GM19467 (cell line): ENCODE measurements around the gene CCBE1.
"Not testable (repeated sequence)": the region's sequence is repeated elsewhere in the genome, so short reads cannot be mapped to it uniquely, and the experiment has no call there.

Experiments
- ATAC-seq: cut with Tn5 transposase; IDR thresholded peaks from one replicate; pipeline ENCODE4 v1.9.1; 2021; ENCODE audit warnings: mild to moderate bottlenecking, moderate library complexity; ENCODE audit not compliant: unreplicated experiment

The CCBE1 gene

DNA sequence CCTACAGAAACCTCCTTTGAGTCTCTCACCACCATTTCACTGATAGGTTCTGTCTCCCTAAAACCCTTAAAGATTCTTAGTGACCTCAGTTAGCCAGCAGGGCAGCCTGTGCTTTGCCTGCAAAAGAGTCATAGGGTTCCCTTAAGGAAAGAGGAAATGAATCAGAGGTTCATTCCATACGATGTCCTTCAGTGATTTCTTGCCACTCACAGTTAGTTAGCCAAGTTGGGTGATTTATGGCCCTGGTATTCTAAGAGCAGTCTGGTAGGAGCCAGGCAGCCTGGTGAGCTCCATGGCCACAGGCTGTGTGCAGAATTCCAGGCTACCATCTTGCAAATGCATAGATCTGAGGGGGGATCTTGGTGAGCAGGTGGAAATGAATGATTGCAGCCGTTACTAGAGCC lies 18.7 kb upstream of the CCBE1 start:
- no peak for ATAC-seq

DNA sequence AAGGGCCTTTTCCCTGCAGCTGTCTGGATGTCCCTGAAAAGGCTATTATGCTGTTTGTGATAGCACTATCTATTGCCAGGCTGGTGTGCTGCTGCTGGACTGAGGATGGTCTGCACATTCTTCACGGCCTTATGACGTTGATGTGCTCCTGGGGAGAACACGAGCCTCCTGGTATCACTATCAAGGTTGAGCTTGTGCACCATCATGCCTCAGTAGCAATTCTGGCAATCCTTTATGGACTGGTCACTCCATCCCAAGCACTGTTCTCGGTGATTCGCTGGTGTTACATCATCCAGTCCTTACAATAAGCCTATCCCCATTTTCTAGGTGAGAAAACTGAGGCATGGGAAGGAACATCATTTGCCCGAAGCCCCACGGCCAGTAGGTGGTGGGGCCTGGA lies 18.2 kb upstream of the CCBE1 start:
- ATAC-seq: no peak

DNA sequence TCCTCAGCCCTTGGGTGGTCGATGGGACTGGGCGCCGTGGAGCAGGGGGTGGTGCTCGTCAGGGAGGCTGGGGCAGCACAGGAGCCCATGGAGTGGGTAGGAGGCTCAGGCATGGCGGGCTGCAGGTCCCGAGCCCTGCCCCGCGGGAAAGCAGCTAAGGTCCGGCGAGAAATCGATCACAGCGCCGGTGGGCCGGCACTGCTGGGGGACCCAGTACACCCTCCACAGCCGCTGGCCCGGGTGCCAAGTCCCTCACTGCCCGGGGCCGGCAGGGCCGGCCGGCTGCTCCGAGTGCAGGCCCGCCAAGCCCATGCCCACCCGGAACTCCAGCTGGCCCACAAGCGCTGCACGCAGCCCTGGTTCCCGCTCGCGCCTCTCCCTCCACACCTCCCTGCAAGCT lies 16.9 kb upstream of the CCBE1 start:
- not testable (repeated sequence) for ATAC-seq

DNA sequence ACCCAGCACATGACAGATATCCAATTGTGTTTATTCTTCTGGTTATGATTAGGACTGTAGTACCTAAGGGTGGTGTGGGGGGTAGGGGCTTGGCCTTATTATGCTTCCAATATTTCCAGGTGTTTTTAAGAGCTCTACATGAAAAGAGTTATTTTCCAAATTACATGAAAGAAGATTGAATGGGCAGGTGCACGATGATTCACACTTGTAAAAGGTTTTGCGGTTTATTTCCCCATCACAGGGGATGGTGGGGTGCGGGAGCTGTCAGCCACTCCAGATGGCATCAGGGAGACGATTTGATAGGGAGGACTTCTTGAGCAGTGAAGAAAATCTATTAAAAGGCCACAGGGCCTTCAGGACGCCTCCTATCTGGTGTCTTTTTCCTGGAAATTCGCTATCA lies 15.1 kb upstream of the CCBE1 start:
- ATAC-seq: no peak

DNA sequence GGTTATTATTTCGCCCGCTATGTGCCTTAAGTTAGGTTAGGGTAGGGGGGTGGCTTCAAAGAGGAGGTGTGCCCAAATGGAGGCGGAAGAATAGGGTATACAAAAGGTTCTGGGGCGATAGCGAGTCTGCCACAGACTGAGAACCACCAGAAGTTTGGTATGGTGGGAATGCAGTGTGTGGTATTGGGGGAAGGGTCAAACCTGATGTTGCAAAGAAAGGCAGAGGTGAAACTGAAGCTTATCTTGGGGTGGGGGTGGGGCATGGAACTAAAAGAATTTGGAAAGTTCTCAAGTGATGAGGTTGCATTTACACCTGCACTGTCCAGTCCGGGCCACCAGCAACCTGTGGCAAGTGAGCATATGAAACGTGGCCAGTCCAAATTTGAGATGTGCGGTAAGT lies 11.8 kb upstream of the CCBE1 start:
- no peak for ATAC-seq

DNA sequence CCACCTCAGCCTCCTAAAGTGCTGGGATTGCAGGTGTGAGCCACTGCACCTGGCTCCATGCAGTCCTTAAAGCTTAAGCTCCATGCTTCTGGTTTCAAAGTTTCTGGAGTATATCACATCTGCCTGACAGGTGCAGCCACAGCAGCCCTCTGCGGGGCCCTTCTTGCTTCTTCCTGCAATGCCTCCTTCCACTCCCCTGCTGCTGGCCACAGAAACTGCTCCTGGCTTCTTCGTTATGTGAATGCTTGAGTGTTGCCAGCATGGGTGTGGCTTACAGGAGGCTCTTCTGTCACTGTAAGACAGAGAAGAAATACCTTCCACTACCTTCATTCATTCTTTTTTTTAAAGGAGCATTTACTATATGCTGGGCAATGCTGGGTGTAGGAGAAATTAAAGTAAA lies 10.1 kb upstream of the CCBE1 start:
- ATAC-seq: no peak

DNA sequence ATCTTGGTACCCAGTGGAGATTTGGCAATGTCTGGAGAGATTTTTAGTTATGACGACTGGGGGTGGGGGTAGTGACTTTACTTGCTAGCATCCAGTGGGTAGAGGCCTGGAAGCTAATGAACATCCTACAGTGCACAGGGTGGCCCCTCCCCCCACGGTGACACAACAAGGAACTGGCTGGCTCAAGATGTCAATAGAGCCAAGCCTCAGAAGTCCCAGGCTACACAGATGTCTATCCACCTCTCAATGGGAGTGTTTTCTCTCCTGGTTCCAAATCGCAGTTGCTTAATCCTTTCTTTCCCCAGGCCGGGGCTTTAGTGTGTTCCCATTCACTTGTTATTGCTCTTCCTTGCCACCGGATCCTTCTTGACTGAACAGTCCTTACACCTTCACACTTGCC lies 9.3 kb upstream of the CCBE1 start:
- ATAC-seq: no peak

DNA sequence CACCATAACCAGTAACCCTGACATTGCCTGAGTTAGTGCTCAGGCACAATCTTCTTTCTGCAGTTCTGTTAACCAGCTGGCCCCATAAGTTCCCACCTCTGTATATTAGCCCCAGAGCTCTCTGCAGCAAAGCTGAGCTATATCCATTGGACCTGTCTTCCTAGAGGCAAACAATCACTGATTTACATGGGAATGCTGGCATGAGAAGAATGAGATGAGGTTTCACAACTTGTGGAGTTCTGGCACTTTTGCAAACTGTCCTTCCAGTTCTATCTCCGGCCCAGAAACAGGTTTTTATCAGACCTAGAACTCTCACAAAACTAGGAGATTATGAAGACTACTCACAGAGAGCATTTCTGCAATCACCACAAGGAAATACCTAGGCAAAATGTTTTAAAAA lies 7.9 kb upstream of the CCBE1 start:
- ATAC-seq: no peak

DNA sequence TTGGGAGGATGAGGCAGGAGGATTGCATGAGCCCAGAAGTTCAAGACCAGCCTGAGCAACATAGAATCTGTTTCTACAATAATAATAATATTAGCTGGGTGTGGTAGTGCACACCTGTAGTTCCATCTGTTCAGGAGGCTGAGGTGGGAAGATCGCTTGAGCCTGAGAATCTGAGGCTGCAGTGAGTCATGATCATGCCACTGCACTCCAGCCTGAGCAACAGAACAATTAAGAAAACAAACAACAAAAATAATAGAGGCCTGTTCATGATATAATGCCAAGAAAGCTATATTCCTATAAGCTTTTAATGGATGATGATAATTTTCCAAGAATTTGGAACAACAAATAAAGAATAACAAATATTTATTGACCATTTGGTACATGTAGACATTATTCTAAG lies 6.9 kb upstream of the CCBE1 start:
- no peak for ATAC-seq

DNA sequence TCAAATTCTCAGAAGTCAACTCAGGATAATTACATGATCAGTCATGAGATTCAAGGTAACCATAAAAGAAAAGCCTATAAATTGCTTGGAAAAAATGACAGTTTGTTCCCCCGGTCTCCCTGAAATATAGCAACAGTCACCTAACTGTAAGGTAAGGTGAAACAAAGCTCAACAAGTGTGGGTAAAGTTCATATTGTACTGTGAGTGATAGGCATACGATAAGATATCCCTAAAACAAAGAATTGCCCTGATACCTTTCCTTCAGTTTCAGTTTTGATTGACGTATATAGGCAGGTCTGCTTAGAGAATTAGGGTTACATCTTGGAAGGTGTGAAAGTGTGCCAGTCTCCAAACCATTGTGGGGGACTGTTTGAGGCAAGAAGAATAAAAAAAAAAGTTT lies 4.0 kb upstream of the CCBE1 start:
- no peak for ATAC-seq

DNA sequence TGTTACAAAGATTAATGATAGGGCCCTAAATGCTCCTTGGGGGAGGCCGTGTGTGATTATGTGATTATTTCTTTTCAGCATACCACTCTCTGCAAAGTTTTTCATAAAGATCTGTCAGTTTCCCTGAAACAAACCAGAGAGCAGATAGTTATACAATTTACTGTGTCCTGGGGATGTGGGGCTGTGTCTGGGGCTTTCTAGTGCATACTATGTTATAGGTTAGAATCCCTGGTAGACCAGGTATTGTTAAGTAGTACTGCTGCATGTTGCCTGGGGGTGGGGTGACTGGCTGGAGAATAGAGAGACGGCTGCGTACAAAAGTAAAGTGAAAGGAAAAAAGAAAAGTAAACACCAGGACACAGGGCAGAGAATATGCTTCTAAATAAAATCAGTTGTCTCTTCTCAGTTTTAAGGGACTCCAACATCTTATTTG lies 3.3 kb upstream of the CCBE1 start:
- ATAC-seq: no peak

DNA sequence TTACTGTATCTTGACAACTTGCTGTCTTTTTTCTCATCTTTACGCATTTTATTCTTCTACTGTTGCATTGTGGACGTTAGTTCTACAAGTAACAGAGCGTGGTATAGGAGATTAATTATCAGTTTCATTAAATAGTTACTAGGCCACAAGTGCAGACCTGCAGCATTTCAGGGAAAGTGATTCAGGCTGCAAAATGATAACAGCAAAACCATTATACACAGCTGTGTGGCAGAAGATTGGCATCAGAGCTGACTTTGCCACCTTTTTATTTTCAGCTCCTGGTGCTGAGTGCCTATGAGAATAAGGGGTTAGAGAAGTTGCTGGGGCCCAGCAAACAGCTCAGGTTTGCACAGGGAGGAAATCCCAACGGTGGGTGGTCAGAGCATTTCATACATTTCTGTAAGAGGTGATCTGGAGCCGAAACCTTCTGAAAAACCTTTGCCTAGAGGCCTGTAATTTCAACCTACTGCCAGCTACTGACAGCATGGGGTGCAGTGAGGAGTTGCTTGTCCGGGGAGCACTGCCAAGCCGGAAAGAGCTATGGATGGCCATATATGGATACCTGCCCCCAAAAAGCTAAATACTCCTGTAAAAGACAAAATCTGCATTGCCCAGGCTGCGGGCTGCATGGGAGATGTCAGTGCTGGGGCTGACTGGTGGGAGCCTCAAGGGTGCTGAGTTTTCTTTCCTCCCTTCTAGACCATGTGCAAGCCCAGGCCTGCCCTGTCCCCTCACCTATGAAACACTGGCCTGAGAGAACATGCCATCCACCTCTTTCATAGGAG lies 2.7 kb upstream of the CCBE1 start:
- no peak for ATAC-seq

DNA sequence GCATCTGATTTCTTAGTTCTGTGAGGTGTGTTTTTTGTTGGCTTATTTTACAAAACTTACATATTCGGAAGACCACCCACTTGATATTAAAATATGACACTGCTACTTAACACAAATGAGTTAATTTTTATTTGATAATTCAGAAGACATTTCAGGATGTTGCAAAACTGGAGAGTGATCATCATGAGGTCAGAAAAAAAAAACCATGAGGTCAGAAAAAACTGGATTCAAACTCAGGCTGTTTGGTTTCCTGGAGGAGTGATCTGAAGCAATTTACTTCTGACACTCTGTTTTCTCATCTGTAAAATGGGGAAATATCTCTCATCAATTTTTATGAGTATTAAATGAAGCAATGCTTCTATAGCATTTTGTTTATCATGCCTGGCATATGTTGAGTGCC lies 1.8 kb upstream of the CCBE1 start:
- ATAC-seq: no peak

DNA sequence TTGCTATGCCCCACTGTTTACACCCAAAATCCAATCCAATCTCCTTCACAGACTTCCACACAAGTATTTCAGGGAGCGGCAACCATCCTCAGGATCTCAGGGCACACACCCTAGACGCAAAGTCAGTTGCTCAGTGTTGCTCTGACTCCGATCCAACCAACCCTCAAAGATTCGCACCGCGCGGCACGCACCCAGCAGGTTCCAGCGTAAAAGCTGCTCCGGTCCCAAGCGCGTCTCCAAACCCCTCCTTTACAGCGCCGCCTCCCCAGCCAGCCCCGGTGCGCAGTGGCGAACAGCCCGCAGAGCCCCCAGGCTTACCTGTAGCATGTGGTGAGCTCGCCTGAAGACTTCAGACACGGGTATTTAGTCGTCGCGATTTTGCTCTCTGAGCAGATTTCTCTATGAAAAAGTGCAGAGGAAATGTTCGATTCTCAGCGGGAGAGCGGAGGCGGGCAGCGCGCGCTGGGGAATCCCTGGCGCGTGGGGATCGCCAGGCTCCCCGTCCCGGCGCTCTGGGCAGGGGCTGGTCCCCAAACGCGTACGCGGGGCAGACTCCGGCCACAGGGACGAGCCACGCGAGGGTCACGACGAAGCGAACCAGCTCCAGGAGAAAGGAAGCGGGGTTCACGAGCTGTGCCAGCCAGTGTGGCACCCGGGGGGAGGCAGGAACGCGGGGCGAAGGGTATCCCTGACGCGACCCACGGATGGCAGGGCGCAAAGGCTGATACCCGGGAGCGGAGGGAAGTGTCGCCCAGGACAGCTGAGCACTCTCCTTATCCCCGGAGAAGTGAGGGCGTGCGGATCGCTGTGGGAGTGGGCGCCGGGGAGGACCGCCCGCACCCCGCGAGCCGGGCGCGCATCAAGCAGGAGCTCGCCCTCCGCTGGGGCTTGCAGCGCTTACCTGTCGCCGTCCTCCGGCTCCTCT lies 650 bp downstream of the CCBE1 start:
- ATAC-seq: peak; percentile 40

DNA sequence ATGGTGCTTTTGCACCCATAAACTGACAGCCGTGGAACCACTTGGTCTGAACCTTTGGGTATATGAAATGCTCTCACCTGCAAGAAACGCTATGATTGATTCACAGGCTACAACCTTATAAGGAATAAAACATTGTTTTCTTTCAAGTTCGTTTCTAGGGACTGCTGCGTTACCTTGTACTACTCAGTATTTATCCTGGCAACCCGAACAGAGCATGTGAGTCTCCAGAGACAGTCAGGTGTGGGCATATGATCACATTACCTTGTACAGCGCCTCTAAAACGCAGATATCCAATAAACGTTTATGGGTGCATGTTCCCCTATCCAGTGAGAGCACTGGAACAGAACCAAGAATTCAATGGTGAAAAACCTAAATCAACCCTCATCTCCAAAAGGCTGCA lies 1.7 kb downstream of the CCBE1 start:
- no peak for ATAC-seq

DNA sequence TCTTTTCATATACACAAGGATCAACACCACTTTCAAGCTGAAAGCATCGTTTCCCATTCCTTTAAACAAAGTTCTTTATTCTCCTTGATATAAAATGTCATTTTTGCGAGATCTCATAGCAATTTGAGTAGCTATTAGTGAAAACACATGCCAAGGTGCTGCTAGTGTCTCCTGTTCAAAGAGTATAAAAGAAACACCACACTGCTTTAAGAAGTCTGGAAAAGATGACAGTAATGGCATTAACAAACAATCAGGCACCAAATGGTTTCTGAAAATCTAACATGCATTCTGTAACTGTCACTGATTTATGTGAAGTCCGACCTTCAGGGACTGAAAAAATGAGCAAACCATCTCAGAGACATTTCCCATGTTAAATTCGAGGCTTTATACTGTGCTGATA lies 2.4 kb downstream of the CCBE1 start:
- ATAC-seq: no peak

DNA sequence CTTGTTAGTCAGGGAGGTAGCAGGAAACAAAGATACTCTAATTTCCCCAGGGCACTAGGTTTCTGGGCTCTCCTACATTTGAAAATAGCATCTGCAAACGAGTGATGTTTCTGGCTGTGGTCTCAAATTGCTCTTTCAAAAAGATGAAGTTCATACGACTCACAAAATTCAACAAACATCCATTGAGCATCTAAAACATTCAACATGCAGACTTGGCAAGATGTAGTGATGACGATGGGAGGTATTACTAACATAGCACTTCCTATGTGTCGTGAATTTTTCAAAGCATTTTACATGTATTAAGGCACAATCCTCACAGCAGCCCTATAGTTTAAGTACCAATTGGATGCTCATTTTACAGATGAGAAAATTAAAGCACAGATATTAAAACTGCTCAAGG lies 5.2 kb downstream of the CCBE1 start:
- ATAC-seq: no peak

DNA sequence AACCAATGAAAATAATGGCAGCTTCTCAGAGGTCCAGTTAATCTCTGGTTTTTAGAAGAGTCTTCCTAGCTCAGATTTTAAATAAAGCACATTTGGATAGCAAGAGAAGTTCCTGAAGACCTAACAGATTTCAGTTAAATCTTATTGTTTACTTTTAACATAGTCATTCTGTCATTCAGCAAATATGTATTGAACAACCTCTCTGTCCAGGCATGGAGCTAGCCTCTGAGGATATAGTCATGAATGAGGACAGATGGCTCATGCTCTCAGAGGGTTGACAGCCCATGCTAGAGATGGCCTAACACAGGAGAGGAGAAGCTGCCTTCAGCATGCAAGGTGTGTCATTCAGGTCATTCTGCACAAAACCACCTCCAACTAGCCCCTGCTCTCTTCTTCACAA lies 6.2 kb downstream of the CCBE1 start:
- no peak for ATAC-seq

DNA sequence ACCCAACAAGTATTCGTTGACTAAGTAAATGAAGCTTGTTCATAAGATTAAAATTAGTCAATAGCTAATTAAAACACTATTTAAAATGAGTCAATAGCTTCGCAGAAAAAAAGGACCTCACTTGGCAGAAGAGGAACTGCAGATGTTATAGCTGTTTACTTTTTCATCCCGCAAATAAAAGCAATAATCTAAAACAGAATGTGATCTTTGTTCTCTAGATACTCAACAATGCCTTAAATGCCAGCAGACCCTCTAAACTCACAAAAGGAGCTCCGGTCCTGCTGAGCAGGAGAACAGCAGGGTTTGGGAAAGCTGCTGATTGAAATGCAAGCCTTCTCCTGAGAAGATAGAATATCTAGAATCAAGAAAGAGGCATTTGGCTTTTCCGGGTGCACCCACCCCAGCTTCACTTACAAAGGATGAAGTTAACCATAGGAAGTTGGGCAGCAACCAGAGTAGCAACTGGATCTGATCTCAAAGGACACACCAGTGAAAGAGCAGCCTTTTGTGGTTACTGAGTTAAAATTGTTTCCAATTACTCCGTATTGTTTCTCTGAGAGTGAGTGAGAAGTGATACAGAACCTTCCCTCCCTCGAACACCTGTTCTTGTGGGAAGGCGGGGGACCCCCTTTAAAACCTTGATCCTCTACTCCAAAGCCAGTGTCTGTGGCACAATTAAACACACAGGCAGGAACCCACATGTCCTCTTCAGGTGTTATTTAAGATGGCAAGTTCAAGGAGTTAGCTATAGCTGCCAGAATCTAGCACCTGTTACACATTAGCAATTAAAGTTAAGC lies 6.8 kb downstream of the CCBE1 start:
- no peak for ATAC-seq

DNA sequence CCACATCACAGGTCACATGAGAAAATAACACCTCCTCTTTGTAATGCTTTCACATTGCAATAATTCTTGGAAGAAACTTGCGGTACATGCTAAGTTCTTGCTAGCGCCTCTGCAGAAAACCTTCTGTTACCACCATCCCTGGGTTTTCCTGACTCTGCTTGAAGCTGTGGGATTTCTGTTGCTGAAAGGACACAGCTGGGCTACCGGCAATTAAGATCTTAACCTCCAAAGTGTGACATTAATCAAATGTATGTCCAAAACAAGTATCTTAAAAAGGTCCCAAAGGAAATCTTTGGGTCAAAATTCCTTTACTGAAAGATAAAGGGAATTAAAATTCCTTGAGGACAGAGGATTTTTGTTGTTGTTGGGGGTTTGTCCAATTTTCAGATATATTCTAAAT lies 7.5 kb downstream of the CCBE1 start:
- no peak for ATAC-seq

DNA sequence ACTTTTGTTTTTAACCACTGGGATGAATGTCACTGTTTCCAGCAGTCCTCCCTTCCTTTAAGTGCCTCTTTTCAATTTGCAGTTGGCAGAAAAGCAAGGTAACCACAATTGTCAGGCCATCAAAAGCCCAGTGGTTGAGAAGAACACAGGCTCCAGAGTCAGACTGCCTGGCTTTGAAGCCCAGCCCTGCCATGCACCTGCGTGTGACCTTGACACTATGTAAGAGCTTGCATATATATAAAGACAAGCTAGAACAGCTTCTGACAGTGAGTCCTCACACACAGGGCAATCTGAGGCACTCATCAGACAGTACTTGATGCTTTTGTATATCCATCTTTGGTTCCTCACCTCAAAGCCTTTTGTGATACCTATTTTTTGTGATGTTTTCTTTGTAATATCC lies 11.0 kb downstream of the CCBE1 start:
- ATAC-seq: no peak
